Endothelial cell of umbilical vein (primary cell): ENCODE data around the gene SMS. TPM values are rescaled to one million over a fixed set of nuclear protein-coding genes. Genes with fewer than 3 reads are reported as not detected.

Experiments used
- BruUV-seq: library from RNA; stranded (reverse); fragments of 400-500 nt; replicated peaks from 2 replicates; lab custom pipeline; 2021; lab: Mats Ljungman, UMichigan
- CTCF ChIA-PET: fragments of 300-600, 350-600 bp; sonication (Branson Sonifier 250); formaldehyde crosslinking; loops from one replicate; lab custom pipeline; 2021; ENCODE audit warnings: antibody characterized with exemption, inconsistent platforms; lab: Charles Lee
- POLR2A ChIA-PET: fragments of 300-600, 350-600 bp; sonication (Branson Sonifier 250); formaldehyde crosslinking; loops from one replicate; lab custom pipeline; 2021; ENCODE audit warnings: antibody characterized with exemption, inconsistent platforms; lab: Charles Lee
- DNase-seq: peaks from one replicate; pipeline ENCODE4 v3.0.0-alpha.2; 2011; ENCODE audit warnings: low read depth, low spot score
- FAIRE-seq: peaks from 2 replicates; lab custom pipeline; 2011; peaks lifted over from hg19 to GRCh38; lab: Jason Lieb, UNC
- H2AFZ ChIP-seq: 2 replicates; pipeline ENCODE4 v1.6.0; 2012; ENCODE audit warnings: low read depth, low read length, control low read depth, inconsistent platforms
- H3K27ac ChIP-seq: 2 replicates; pipeline ENCODE4 v1.5.1; 2011; ENCODE audit warnings: low read depth, mild to moderate bottlenecking, control low read depth, low read length, moderate library complexity; ENCODE audit not compliant: insufficient read depth
- H3K27me3 ChIP-seq, 2 experiments: 2 replicates each; pipeline versions ENCODE4 v1.6.0 to v1.6.1; 2011; ENCODE audit warnings: low read length in 2 of 2, mixed read lengths in 1 of 2; ENCODE audit not compliant: control insufficient read depth in 2 of 2, insufficient read depth in 2 of 2
- H3K36me3 ChIP-seq, 2 experiments: 2 replicates in 1 of 2; 3 replicates in 1 of 2; pipeline ENCODE4 v1.5.1; 2011; ENCODE audit warnings: low read length in 2 of 2, mild to moderate bottlenecking in 1 of 2, moderate library complexity in 1 of 2; ENCODE audit not compliant: control insufficient read depth in 2 of 2, insufficient read depth in 2 of 2; ENCODE audit errors: extremely low read depth in 1 of 2
- H3K4me1 ChIP-seq: 3 replicates; pipeline ENCODE4 v1.5.1; 2011; ENCODE audit warnings: mild to moderate bottlenecking, low read length; ENCODE audit not compliant: control insufficient read depth, insufficient read depth; ENCODE audit errors: extremely low read depth
- H3K4me2 ChIP-seq: 2 replicates; pipeline ENCODE4 v1.6.1; 2011; ENCODE audit warnings: low read length, control low read depth, mixed read lengths; ENCODE audit not compliant: insufficient read depth
- H3K4me3 ChIP-seq, 3 experiments: fragments of 200-600 bp in 1 of 3; sonication (generic), shearing (Covaris generic) in 1 of 3; replicated peaks in 1 of 3; 2 replicates each; pipeline ENCODE4 v1.5.1; 2011 to 2016; ENCODE audit warnings: control low read depth in 3 of 3, low read length in 3 of 3, mild to moderate bottlenecking in 2 of 3, inconsistent platforms in 1 of 3, low read depth in 1 of 3, moderate library complexity in 1 of 3; ENCODE audit not compliant: insufficient read depth in 1 of 3
- H3K79me2 ChIP-seq: 2 replicates; pipeline ENCODE4 v1.6.0; 2012; ENCODE audit warnings: low read length, inconsistent platforms; ENCODE audit not compliant: control insufficient read depth, insufficient read depth
- H3K9ac ChIP-seq: replicated peaks from 2 replicates; pipeline ENCODE3; 2011; ENCODE audit warnings: low read length, control low read depth; ENCODE audit not compliant: insufficient read depth; ENCODE audit errors: extremely low read depth
- H3K9me1 ChIP-seq: replicated peaks from 3 replicates; pipeline ENCODE4 v1.6.0; 2011; ENCODE audit warnings: mild to moderate bottlenecking, low read length; ENCODE audit not compliant: control insufficient read depth, insufficient read depth; ENCODE audit errors: extremely low read depth
- H3K9me3 ChIP-seq: replicated peaks from 2 replicates; pipeline ENCODE4 v1.5.1; 2012; ENCODE audit warnings: low read length, inconsistent platforms; ENCODE audit not compliant: control insufficient read depth, insufficient read depth
- H4K20me1 ChIP-seq: replicated peaks from 2 replicates; pipeline ENCODE3; 2011; ENCODE audit warnings: mild to moderate bottlenecking, low read length; ENCODE audit not compliant: control insufficient read depth, insufficient read depth; ENCODE audit errors: extremely low read depth
- CTCF ChIP-seq, 2 donors: IDR thresholded peaks; 1 replicate in 1 of 2; 2 replicates in 1 of 2; pipeline ENCODE4 v1.5.1; 2011; ENCODE audit warnings: low read length in 2 of 2, mild to moderate bottlenecking in 2 of 2, moderate library complexity in 2 of 2, control low read depth in 1 of 2, inconsistent platforms in 1 of 2, low read depth in 1 of 2; ENCODE audit not compliant: insufficient read depth in 1 of 2; ENCODE audit errors: extremely low read depth in 1 of 2
- EZH2 ChIP-seq: IDR thresholded peaks from 2 replicates; pipeline ENCODE4 v1.6.1; 2012; ENCODE audit warnings: borderline replicate concordance, low read depth, mild to moderate bottlenecking, moderate library complexity, low read length, inconsistent platforms; ENCODE audit not compliant: severe bottlenecking
- FOS ChIP-seq: IDR thresholded peaks from 2 replicates; pipeline ENCODE4 v1.6.1; 2011; ENCODE audit warnings: mild to moderate bottlenecking, low read length, moderate library complexity, borderline replicate concordance; ENCODE audit not compliant: insufficient read depth
- GATA2 ChIP-seq: IDR thresholded peaks from 2 replicates; pipeline ENCODE4 v1.7.0; 2011; ENCODE audit warnings: low read depth, mild to moderate bottlenecking, moderate library complexity, mixed read lengths, low read length; ENCODE audit not compliant: insufficient read length, insufficient read depth
- JUN ChIP-seq: IDR thresholded peaks from 2 replicates; pipeline ENCODE4 v1.6.1; 2011; ENCODE audit warnings: borderline replicate concordance, low read depth; ENCODE audit not compliant: insufficient read length, insufficient read depth
- MAX ChIP-seq: IDR thresholded peaks from 2 replicates; pipeline ENCODE4 v1.6.1; 2011; ENCODE audit not compliant: insufficient read depth, insufficient read length
- MYC ChIP-seq: IDR thresholded peaks from one replicate; pipeline ENCODE4 v1.6.1; 2011; ENCODE audit warnings: mild to moderate bottlenecking, low read depth, low read length
- POLR2A ChIP-seq: IDR thresholded peaks from 2 replicates; pipeline ENCODE4 v1.6.1; 2012; ENCODE audit warnings: low read depth, mild to moderate bottlenecking, control low read depth, low read length
- POLR2AphosphoS5 ChIP-seq: IDR thresholded peaks from 2 replicates; pipeline ENCODE4 v1.6.1; 2012; ENCODE audit warnings: low read depth, mild to moderate bottlenecking, control low read depth, low read length, moderate library complexity; ENCODE audit not compliant: insufficient read depth
- dilution Hi-C: fragments of 300-500 bp; cut with MboI; formaldehyde crosslinking; loops from one replicate; pipeline ENCODE4 v1.15.0; 2019; ENCODE audit warnings: low sequenced_read_pairs; ENCODE audit not compliant: extremely low pct_ligation_motif_present
- intact Hi-C: fragments of 100-400 bp; cut with micrococcal nuclease; formaldehyde crosslinking; loops from one replicate; pipeline ENCODE4 v1.10.0; 2022
- polyA plus RNA-seq, 4 experiments: library from polyadenylated mRNA; depleted of rRNA in 3 of 4; stranded (reverse) in 3 of 4; unstranded in 1 of 4; fragments of >200 nt; gene quantifications; 2 replicates each; pipeline versions ENCODE4 v1.2.1 to v1.2.3, GENCODE V29; 2011 to 2012; ENCODE audit warnings: missing spikeins in 1 of 4
- total RNA-seq: library from RNA; stranded (reverse); gene quantifications from 2 replicates; pipeline ENCODE4 v1.2.3, GENCODE V29; 2021

Gene SMS
- total and polyA plus RNA-seq, 2 donors (not counting 3 experiments of a cell fraction or from before 2014, with no cell fraction given) = 57.1 to 173 TPM

GRCh38 chrX:21996872-21997455 lies 56.5 kb downstream of the SMS start:
- Histone ChIP-seq H3K27me3 (no peaks in the 10 kb centered on the region), H3K36me3 (peaks cover 0 to 2% of the 10 kb centered on the region in 2 experiments), H3K9me1 (no peaks in the 10 kb centered on the region), H3K4me2 (no peak overlapping the region), H3K27ac (no peak overlapping the region), H4K20me1 (no peaks in the 10 kb centered on the region), H3K9ac (no peak overlapping the region), H3K9me3 (no peaks in the 10 kb centered on the region), H3K79me2 (no peaks in the 10 kb centered on the region), H2AFZ (no peak overlapping the region), H3K4me3 (no peak overlapping the region), H3K4me1 (peaks cover 7% of the 10 kb centered on the region)
- peak; percentile 17 for DNase-seq
- no TSS peak for BruUV-seq
- ChIA-PET CTCF (interaction anchor here (2.1 kb wide), 1 partner anchor 12 kb away, joined by 7 read pairs; no protein-coding TSS in a partner anchor), POLR2A (no interaction called here)
- peak; percentile 79 for FAIRE-seq
- dilution Hi-C loops (no loop called here), intact Hi-C loops (no loop called here)
- TF ChIP-seq POLR2AphosphoS5 = peak; percentile 15
- TF ChIP-seq MAX = no peak

GRCh38 chrX:21998037-21998436 lies 57.5 kb downstream of the SMS start:
- no peaks in the 10 kb centered on the region for H4K20me1 ChIP-seq
- DNase-seq = no peak
- no peak overlapping the region for H3K4me3 ChIP-seq
- dilution Hi-C loops = no loop called here
- H3K27me3 ChIP-seq = no peaks in the 10 kb centered on the region
- no peak for FAIRE-seq
- no peak overlapping the region for H3K9ac ChIP-seq
- TF ChIP-seq CTCF (IDR thresholded peaks at IDR 0.05; ENCODE audit: extremely low read depth in 1 of 2, insufficient read depth in 1 of 2, low read depth in 1 of 2, low read length in 2 of 2) (no peak), MAX (no peak), MYC (no peak), JUN (no peak), POLR2AphosphoS5 (no peak), POLR2A (no peak), GATA2 (no peak), EZH2 (no peak), FOS (no peak)
- no peaks in the 10 kb centered on the region for H3K9me1 ChIP-seq
- H3K9me3 ChIP-seq = no peaks in the 10 kb centered on the region
- H3K4me2 ChIP-seq = no peak overlapping the region
- BruUV-seq = no TSS peak
- no peaks in the 10 kb centered on the region for H3K79me2 ChIP-seq
- no peak overlapping the region for H3K27ac ChIP-seq
- ChIA-PET CTCF (no interaction called here), POLR2A (no interaction called here)
- no peak overlapping the region for H2AFZ ChIP-seq
- peaks cover 7% of the 10 kb centered on the region for H3K4me1 ChIP-seq
- peaks cover 0 to 2% of the 10 kb centered on the region in 2 experiments for H3K36me3 ChIP-seq
- intact Hi-C loops = no loop called here
